Measurements from ENCODE around the gene NLRC3. TPM values are rescaled to one million over a fixed set of nuclear protein-coding genes. Genes with fewer than 3 reads are reported as not detected.
A peak's percentile ranks its signal among the peaks of the same experiment; 100 is the strongest.

NLRC3 gene
- total RNA-seq, 8 experiments from 2014 or later, result 0.41 to 1.5 (median 0.62) TPM

GRCh38 chr16:3607634-3608033, 30.4 kb upstream of the NLRC3 start:
- Histone ChIP-seq H3K27ac (no peak overlapping the region), H3K4me3 (no peak overlapping the region), H3K4me1 (replicated peaks in 1 of 2) (peaks cover 8 to 11% of the 10 kb centered on the region in 2 donors)
- ATAC-seq (replicated peaks in 6 of 8), result no peak
- in situ Hi-C loops (cut with MboI; ENCODE audit: low pct_unique_long_range_greater_than_20kb in 2 of 9, low sequenced_read_pairs in 9 of 9, unreplicated experiment in 9 of 9), result no loop called here
- WGBS, 10 experiments, result 40 to 100% (median 83%) methylated on average over 1 to 2 of the region's 2 CpGs; no CpG with 5 or more reads in 3 of the 10 experiments

GRCh38 chr16:3607161-3607560, 30.0 kb upstream of the NLRC3 start:
- Histone ChIP-seq H3K4me1 (replicated peaks in 1 of 2) (peaks cover 4 to 8% of the 10 kb centered on the region in 2 donors), H3K4me3 (no peak overlapping the region), H3K27ac (no peak overlapping the region)
- in situ Hi-C loops (cut with MboI; ENCODE audit: low pct_unique_long_range_greater_than_20kb in 2 of 9, low sequenced_read_pairs in 9 of 9, unreplicated experiment in 9 of 9), result no loop called here
- ATAC-seq (replicated peaks in 6 of 8), result no peak
- WGBS, 10 experiments, result 71 to 100% (median 91%) methylated on average over 1 to 5 of the region's 7 CpGs; no CpG with 5 or more reads in 2 of the 10 experiments

- H3K27ac ChIP-seq, result no peak overlapping the region
- no peak overlapping the region for H3K4me3 ChIP-seq
- 71 to 100% (median 79%) methylated on average over 1 to 10 of the region's 11 CpGs for WGBS, 10 experiments
- in situ Hi-C loops (cut with MboI; ENCODE audit: low pct_unique_long_range_greater_than_20kb in 2 of 9, low sequenced_read_pairs in 9 of 9, unreplicated experiment in 9 of 9), result no loop called here
- H3K4me1 ChIP-seq (replicated peaks in 1 of 2), result peaks cover 4 to 8% of the 10 kb centered on the region in 2 donors
- no peak for ATAC-seq (replicated peaks in 6 of 8)
Observed at GRCh38 chr16:3606441-3606840, 29.2 kb upstream of the NLRC3 start.

GRCh38 chr16:3602320-3602653, 25.1 kb upstream of the NLRC3 start:
- in situ Hi-C loops (cut with MboI; ENCODE audit: low pct_unique_long_range_greater_than_20kb in 2 of 9, low sequenced_read_pairs in 9 of 9, unreplicated experiment in 9 of 9), result no loop called here
- Histone ChIP-seq H3K27ac (no peak overlapping the region), H3K4me3 (no peak overlapping the region), H3K4me1 (replicated peaks in 1 of 2) (no peaks in the 10 kb centered on the region)
- WGBS, 10 experiments, result 90 to 100% (median 100%) methylated on average over 1 to 5 of the region's 7 CpGs; no CpG with 5 or more reads in 4 of the 10 experiments
- ATAC-seq (replicated peaks in 6 of 8), result no peak

GRCh38 chr16:3601614-3602319, 24.6 kb upstream of the NLRC3 start:
- Histone ChIP-seq H3K27ac (no peak overlapping the region), H3K4me3 (no peak overlapping the region), H3K4me1 (replicated peaks in 1 of 2) (no peaks in the 10 kb centered on the region)
- no peak for ATAC-seq (replicated peaks in 6 of 8)
- in situ Hi-C loops (cut with MboI; ENCODE audit: low pct_unique_long_range_greater_than_20kb in 2 of 9, low sequenced_read_pairs in 9 of 9, unreplicated experiment in 9 of 9), result no loop called here
- 86 to 100% (median 92%) methylated on average over 1 to 12 of the region's 13 CpGs; no CpG with 5 or more reads in 1 of the 10 experiments for WGBS, 10 experiments

GRCh38 chr16:3599922-3600321, 22.7 kb upstream of the NLRC3 start:
- Histone ChIP-seq H3K4me3 (no peak overlapping the region), H3K27ac (no peak overlapping the region), H3K4me1 (replicated peaks in 1 of 2) (no peaks in the 10 kb centered on the region)
- in situ Hi-C loops (cut with MboI; ENCODE audit: low pct_unique_long_range_greater_than_20kb in 2 of 9, low sequenced_read_pairs in 9 of 9, unreplicated experiment in 9 of 9), result no loop called here
- 67 to 100% (median 100%) methylated on average over 1 to 4 of the region's 4 CpGs; no CpG with 5 or more reads in 4 of the 10 experiments for WGBS, 10 experiments
- ATAC-seq (replicated peaks in 6 of 8), result no peak

- Histone ChIP-seq H3K4me1 (replicated peaks in 1 of 2) (no peaks in the 10 kb centered on the region), H3K27ac (no peak overlapping the region), H3K4me3 (no peak overlapping the region)
- in situ Hi-C loops (cut with MboI; ENCODE audit: low pct_unique_long_range_greater_than_20kb in 2 of 9, low sequenced_read_pairs in 9 of 9, unreplicated experiment in 9 of 9), result no loop called here
- WGBS, 10 experiments, result 87 to 95% (median 94%) methylated on average over 3 to 6 of the region's 8 CpGs; no CpG with 5 or more reads in 7 of the 10 experiments
- ATAC-seq (replicated peaks in 6 of 8), result no peak
Observed at GRCh38 chr16:3599121-3599520, 21.9 kb upstream of the NLRC3 start.

GRCh38 chr16:3598236-3598635, 21.0 kb upstream of the NLRC3 start:
- no peak overlapping the region for H3K4me3 ChIP-seq
- no peak for ATAC-seq (replicated peaks in 6 of 8)
- 88 to 100% (median 96%) methylated on average over 3 to 10 of the region's 12 CpGs; no CpG with 5 or more reads in 4 of the 10 experiments for WGBS, 10 experiments
- no peaks in the 10 kb centered on the region for H3K4me1 ChIP-seq (replicated peaks in 1 of 2)
- H3K27ac ChIP-seq, result no peak overlapping the region
- in situ Hi-C loops (cut with MboI; ENCODE audit: low pct_unique_long_range_greater_than_20kb in 2 of 9, low sequenced_read_pairs in 9 of 9, unreplicated experiment in 9 of 9), result no loop called here

- no peaks in the 10 kb centered on the region for H3K4me1 ChIP-seq (replicated peaks in 1 of 2)
- ATAC-seq (replicated peaks in 6 of 8), result no peak
- WGBS, 10 experiments, result 96 to 100% (median 100%) methylated on average over 1 to 8 of the region's 17 CpGs; no CpG with 5 or more reads in 5 of the 10 experiments
- H3K27ac ChIP-seq, result no peak overlapping the region
- H3K4me3 ChIP-seq, result no peak overlapping the region
- in situ Hi-C loops (cut with MboI; ENCODE audit: low pct_unique_long_range_greater_than_20kb in 2 of 9, low sequenced_read_pairs in 9 of 9, unreplicated experiment in 9 of 9), result no loop called here
Observed at GRCh38 chr16:3597676-3598075, 20.5 kb upstream of the NLRC3 start.

DNA sequence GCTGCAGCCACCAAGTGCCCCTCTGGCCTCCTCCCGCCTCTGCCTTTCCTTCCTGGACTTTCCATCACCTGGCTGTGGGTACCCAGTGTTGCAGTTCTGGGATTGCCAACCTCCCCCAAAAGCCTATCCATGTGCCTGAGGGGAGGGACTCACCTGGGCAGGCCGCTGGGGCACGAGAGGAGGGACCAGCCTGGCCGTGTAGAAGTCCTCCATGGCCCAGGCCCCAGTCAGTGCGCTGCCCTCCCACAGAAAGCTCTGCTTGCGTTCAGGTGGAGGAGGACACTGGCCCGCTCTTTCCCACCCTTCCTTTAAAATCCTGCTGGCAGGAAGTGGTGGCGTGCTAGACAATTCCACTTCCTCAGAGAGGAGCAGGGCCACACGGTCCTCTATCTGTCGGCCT, 20.0 kb upstream of the NLRC3 start:
- no peak overlapping the region for H3K4me3 ChIP-seq
- ATAC-seq (replicated peaks in 6 of 8), result no peak
- H3K27ac ChIP-seq, result no peak overlapping the region
- H3K4me1 ChIP-seq (replicated peaks in 1 of 2), result no peaks in the 10 kb centered on the region
- WGBS, 10 experiments, result 60 to 100% (median 97%) methylated on average over 1 to 7 of the region's 10 CpGs; no CpG with 5 or more reads in 3 of the 10 experiments
- in situ Hi-C loops (cut with MboI; ENCODE audit: low pct_unique_long_range_greater_than_20kb in 2 of 9, low sequenced_read_pairs in 9 of 9, unreplicated experiment in 9 of 9), result no loop called here

- Histone ChIP-seq H3K4me1 (replicated peaks in 1 of 2) (no peaks in the 10 kb centered on the region), H3K27ac (no peak overlapping the region), H3K4me3 (no peak overlapping the region)
- WGBS, 10 experiments, result 89 to 100% (median 95%) methylated on average over 1 to 7 of the region's 27 CpGs; no CpG with 5 or more reads in 6 of the 10 experiments
- ATAC-seq (replicated peaks in 6 of 8), result peak in 1 of 8 experiments; percentile 16
- in situ Hi-C loops (cut with MboI; ENCODE audit: low pct_unique_long_range_greater_than_20kb in 2 of 9, low sequenced_read_pairs in 9 of 9, unreplicated experiment in 9 of 9), result no loop called here
Observed at GRCh38 chr16:3596101-3596861, 19.1 kb upstream of the NLRC3 start.

DNA sequence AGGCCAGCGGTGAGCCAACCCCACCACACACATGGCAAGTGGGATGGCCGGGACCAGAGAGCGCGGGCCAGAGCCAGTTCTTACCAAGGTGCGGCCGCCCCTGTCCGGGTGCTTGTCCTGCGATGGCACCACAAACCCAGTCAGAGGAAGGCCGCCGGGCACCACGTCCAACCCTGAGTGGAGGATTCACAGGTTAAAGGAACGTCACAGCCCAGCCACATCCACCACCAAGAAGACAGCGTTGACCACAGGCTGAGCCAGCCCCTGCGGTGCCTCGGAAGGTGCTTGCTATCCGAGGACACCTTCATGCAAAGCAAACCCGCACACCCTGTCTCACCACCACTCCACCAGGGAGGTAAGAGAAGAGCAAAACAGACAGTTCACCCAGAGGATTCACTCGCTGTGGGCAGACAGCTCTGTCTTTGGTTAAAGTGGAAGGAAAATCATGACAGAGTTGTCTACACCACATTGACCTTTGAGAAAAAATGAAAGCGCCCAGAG, 18.4 kb upstream of the NLRC3 start:
- in situ Hi-C loops (cut with MboI; ENCODE audit: low pct_unique_long_range_greater_than_20kb in 2 of 9, low sequenced_read_pairs in 9 of 9, unreplicated experiment in 9 of 9), result no loop called here

DNA sequence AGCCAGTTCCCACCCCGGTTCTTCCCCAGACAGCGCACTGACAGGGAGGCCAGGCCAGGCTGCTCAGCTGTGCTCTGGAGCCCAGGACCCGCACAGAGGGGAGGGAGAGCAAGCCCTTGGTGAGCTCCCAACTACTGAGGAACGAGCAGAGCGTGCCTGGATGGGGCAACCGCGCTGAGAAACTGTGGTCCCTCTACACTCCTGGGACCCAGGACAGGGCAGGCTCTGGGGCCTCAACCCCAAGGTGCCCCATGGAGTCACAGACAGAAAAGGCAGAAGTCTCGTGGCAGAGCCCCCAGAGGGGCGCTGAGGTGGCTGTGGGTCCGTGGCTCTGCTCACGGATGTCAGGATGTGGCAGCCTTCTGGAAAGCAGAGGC, 17.9 kb upstream of the NLRC3 start:
- in situ Hi-C loops (cut with MboI; ENCODE audit: low pct_unique_long_range_greater_than_20kb in 2 of 9, low sequenced_read_pairs in 9 of 9, unreplicated experiment in 9 of 9), result no loop called here

More for the DNA sequence above, 18.4 kb upstream of the NLRC3 start:
- no peak for ATAC-seq (replicated peaks in 6 of 8)
- WGBS, 10 experiments, result 90 to 100% (median 100%) methylated on average over 1 to 4 of the region's 19 CpGs; no CpG with 5 or more reads in 4 of the 10 experiments
- H3K27ac ChIP-seq, result no peak overlapping the region
- no peaks in the 10 kb centered on the region for H3K4me1 ChIP-seq (replicated peaks in 1 of 2)
- no peak overlapping the region for H3K4me3 ChIP-seq

More for the DNA sequence above, 17.9 kb upstream of the NLRC3 start:
- Histone ChIP-seq H3K27ac (no peak overlapping the region), H3K4me1 (replicated peaks in 1 of 2) (no peaks in the 10 kb centered on the region), H3K4me3 (no peak overlapping the region)
- 88 to 100% (median 91%) methylated on average over 1 to 6 of the region's 11 CpGs; no CpG with 5 or more reads in 5 of the 10 experiments for WGBS, 10 experiments
- no peak for ATAC-seq (replicated peaks in 6 of 8)
